SK-N-SH treated with all-trans-retinoic acid at 6 μM for 48 hours (cell line): Measurements from ENCODE around the gene NCK2.

Source experiments
- BACH2 ChIP-seq: fragments of 250-450 bp; sonication (Bioruptor Pico); IDR thresholded peaks from 2 replicates; pipeline ENCODE4 v1.9.0; 2021; ENCODE audit warnings: mild to moderate bottlenecking, borderline replicate concordance
- PATZ1 ChIP-seq: fragments of 250-450 bp; sonication (Bioruptor Pico); IDR thresholded peaks from 2 replicates; pipeline ENCODE4 v1.8.0; 2020; ENCODE audit warnings: mild to moderate bottlenecking, moderate library complexity, borderline replicate concordance
- PPARA ChIP-seq: fragments of 250-450 bp; sonication (Bioruptor Pico); IDR thresholded peaks from 2 replicates; pipeline ENCODE4 v1.5.0; 2020; ENCODE audit warnings: mild to moderate bottlenecking, borderline replicate concordance
- TCF4 ChIP-seq: fragments of 250-450 bp; sonication (Bioruptor Pico); IDR thresholded peaks from 2 replicates; pipeline ENCODE4 v1.8.0; 2021; ENCODE audit warnings: mild to moderate bottlenecking, moderate library complexity, borderline replicate concordance
- ZFP30 ChIP-seq: fragments of 450-650 bp; formaldehyde crosslinking; IDR thresholded peaks from 2 replicates; pipeline ENCODE4 v1.5.0; 2022; ENCODE audit warnings: mild to moderate bottlenecking, moderate library complexity
- ZNF565 ChIP-seq: fragments of 450-650 bp; formaldehyde crosslinking; conservative IDR thresholded peaks from 2 replicates; pipeline ENCODE4 v1.5.0; 2020; ENCODE audit warnings: low read depth, mild to moderate bottlenecking, moderate library complexity

- TF ChIP-seq PPARA (CRISPR knock-in tag) (no peak), BACH2 (no peak), PATZ1 (no peak), ZNF565 (no peak), ZFP30 (CRISPR knock-in tag) (no peak), TCF4 (CRISPR knock-in tag) (no peak)
Measured at GRCh38 chr2:105820151-105820550, 75.4 kb downstream of the NCK2 start.
